GM19455 (cell line): ENCODE data around the gene TMCO6.
"Not testable (repeated sequence)": the region's sequence is repeated elsewhere in the genome, so short reads cannot be mapped to it uniquely, and the experiment has no call there.

ENCODE experiments used
- ATAC-seq: cut with Tn5 transposase; IDR thresholded peaks from one replicate; pipeline ENCODE4 v1.9.1; 2021; ENCODE audit not compliant: unreplicated experiment

The TMCO6 gene

GRCh38 chr5:140630292-140631035 lies 8.8 kb upstream of the TMCO6 start:
- ATAC-seq, result no peak

DNA sequence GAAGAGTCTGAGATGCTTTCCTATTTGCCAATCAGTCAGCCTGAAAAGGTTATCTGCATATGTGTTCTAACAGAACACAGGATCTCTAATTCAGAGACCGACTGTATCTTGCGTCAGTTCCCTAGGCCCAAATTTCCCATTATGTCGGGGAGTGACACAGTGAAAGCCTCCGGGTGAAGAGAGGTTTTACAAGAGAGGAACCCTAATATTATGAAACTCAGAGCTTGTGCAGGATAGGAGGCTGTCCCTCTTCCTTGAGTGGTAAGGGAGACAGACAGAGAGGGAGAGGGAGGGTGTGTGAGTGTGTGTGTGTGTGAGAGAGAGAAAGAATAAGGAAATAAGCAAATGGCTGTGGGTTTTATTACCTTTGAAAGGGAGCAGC lies 8.2 kb upstream of the TMCO6 start:
- no peak for ATAC-seq

- peak; percentile 41 for ATAC-seq
Observed at GRCh38 chr5:140631831-140632365, 7.4 kb upstream of the TMCO6 start.

GRCh38 chr5:140632366-140633020 lies 6.8 kb upstream of the TMCO6 start:
- ATAC-seq, result peak; percentile 65

GRCh38 chr5:140633021-140633471 lies 6.2 kb upstream of the TMCO6 start, which contains the start of gene CD14:
TSS of gene CD14 (minus strand) at chr5:140633175. CDS start at chr5:140633071, 104 bp downstream.
- peak; percentile 31 for ATAC-seq

GRCh38 chr5:140633501-140633900 lies 5.8 kb upstream of the TMCO6 start:
- no peak for ATAC-seq

- no peak for ATAC-seq
Observed at GRCh38 chr5:140634103-140634502, 5.1 kb upstream of the TMCO6 start.

DNA sequence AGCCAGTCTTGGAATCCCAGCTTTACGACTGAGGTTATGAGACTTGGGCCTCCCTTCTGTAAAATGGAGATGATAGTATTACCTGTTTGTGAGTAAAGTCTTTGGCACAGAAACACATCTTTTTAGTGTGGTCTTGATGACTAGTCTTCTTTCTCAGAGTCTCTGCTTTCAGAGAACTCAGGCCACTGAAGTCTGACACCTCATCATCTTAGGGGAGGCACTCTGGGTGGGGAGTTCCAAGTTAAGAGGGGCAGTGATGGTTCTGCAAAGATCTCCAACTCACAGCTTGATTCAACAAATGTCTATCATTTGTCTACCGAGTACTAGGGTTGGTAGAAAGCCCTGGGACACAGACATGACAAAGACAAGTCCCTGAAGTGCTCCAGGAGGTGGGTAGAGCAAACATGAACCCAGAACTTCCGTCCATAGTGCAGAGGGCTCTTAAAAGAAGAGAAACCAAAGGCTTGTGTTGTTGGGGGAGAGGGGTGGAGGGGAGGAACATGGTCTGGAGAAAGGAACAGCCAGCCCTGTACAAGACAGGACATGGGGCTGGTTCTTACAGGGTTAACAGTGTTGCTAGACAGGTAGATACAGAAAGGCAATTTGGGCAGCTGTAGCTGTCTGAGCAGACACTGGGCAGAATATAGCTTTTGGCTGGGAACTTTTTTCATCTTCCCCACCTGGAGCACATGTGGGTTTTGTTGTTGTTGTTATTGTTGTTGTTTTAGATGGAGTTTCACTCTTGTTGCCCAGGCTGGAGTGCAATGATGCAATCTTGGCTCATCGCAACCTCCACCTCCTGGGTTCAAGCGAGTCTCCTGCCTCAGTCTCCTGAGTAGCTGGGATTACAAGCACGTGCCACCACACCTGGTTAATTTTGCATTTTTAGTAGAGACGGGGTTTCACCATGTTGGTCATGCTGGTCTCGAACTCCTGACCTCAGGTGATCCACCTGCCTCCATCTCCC lies 3.7 kb upstream of the TMCO6 start:
- no peak for ATAC-seq

DNA sequence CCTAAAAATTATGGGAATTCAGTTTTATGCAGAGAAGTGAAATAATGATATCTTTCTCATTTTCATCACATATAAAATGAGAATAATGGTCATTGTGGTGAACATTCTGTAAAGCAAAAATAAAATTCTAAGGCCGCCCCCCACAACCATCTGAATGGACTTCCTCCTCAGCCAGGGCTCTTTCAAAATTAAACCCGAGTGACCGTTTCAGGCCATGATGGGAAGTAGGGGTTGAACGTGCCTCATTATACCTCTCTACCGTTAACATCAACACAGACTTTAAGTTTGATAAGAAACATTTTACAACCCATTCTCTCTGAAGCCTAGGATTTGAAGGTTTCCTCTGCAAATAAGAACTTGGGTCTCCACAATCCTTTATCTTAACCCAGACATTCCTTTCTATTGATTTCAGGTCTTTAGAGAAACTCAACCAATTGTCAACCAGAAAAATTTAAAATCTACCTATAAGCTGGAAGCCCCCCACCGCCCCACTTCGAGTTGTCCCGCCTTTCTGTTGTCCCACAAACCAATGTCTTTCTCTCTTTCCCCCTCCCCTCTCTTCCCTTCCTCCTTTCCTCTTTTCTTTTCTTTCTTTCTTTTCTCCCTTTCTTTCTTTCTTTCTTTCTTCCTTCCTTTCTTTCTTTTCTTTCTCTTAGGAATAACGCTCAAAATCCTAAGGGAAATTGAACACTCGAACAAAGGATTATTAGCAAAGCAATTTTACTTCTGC lies 1.7 kb upstream of the TMCO6 start:
- no peak for ATAC-seq

DNA sequence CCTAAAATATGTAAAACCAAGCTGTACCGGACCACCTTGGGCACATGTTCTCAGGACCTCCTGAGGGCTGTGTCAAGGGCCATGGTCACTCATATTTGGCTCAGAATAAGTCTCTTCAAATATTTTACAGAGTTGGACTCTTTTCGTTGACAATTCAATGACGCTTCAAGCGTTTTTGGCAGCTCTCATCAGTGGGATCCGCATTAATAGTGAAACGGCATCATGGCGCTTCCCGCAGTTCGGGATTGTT lies 428 bp upstream of the TMCO6 start:
- ATAC-seq, result not testable (repeated sequence)

DNA sequence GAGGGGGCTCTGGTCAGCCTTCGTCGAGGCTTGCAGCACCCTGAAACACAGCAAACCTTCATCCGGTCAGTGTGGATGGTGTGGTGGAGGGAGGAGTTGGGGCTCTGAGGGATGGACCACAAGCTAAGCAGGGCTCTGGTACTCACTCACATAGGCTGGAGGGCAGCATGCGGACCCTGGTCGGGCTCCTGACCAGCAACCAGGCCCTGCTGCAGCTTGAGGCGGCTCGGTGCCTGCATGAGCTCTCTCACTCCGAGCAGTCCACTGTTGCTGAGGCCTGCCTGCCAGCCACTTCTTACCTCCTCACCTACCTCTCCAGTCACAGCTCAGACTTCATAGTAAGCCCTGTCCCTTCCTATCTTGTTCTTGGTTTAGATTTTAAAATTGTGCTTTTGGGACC lies 2.5 kb downstream of the TMCO6 start:
- ATAC-seq, result no peak

GRCh38 chr5:140642718-140643117 lies 3.5 kb downstream of the TMCO6 start:
- no peak for ATAC-seq

DNA sequence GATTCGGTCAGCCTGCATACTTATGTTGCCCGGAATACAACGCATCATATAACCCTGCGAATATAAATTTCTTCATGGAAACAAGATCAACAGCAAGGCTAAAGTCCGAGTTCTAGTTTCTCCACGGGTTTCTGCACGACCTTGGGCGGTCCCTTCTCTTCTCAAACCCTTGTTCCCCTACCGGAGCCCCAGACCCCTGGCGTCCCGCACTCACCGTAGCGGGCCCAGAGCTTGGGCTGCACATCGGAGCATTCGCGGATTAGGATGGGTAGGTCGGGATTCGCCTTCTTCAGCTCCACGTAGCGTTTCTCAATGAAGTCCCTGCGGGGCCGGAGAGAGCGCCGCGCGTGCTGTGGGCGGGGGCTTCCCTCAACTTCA lies 7.8 kb downstream of the TMCO6 start:
- peak; percentile 47 for ATAC-seq

- no peak for ATAC-seq
Observed at GRCh38 chr5:140658870-140659269, 19.6 kb downstream of the TMCO6 start.

GRCh38 chr5:140660371-140660770 lies 21.1 kb downstream of the TMCO6 start:
- not testable (repeated sequence) for ATAC-seq

DNA sequence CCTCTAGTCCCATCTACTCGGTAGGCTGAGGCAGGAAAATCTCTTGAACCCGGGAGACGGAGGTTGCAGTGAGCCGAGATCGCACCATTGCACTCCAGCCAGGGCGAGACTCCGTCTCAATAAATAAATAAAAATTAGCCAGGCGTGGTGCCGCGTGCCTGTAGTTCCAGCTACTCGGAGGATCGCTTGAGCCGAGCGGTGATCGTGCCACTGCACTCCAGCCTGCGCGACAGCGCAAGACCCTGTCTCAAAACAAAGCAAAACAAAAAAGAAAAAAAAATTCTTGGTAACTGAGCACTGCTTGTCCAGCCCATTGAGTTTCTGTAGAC lies 24.7 kb downstream of the TMCO6 start:
- ATAC-seq, result no peak

GRCh38 chr5:140664359-140665119 lies 25.3 kb downstream of the TMCO6 start, which contains the start of gene WDR55:
TSS of gene WDR55 (plus strand) at chr5:140664904. CDS start at chr5:140664913, 9 bp downstream.
- peak; percentile 97 for ATAC-seq

DNA sequence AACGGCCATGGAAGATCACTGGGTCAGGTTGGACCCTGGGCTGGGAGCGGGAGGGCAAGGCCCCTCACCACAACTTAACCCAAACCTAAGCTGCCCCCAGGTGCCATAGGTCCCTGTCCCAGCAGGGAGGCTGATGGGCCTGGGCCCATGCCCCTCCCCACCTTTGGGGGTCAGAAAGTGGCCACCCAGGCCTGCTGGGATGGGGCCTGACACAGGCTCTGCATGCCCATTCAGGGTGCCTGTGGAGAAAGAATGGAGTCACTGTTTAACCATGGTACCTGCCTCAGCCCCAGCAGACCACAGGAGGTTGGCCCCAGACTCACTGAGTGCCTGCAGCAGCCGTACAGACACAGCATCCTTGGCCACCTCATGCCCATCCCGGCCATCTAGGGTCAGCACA lies 31.8 kb downstream of the TMCO6 start:
- not testable (repeated sequence) for ATAC-seq

GRCh38 chr5:140671472-140672125 lies 32.3 kb downstream of the TMCO6 start:
- ATAC-seq, result no peak
